Heart left ventricle (tissue), 13 donors: ENCODE data around the gene PTPRD.

Experiments
- POLR2A ChIP-seq, 2 donors: fragments of 450-650 bp; IDR thresholded peaks; one replicate each; pipeline ENCODE4 v1.6.1; 2017; ENCODE audit warnings: antibody characterized with exemption in 2 of 2, mild to moderate bottlenecking in 2 of 2, moderate library complexity in 2 of 2
- TF ChIP-seq, protein P1 (sequence below), 12 donors: fragments of 200-600 bp; sonication (generic) in 4 of 12; IDR thresholded peaks; one replicate each; pipeline versions ENCODE4 v1.5.0 to v1.8.0; 2018 to 2022; ENCODE audit warnings: antibody characterized with exemption in 12 of 12, mild to moderate bottlenecking in 5 of 12
- donor health status: ischemic (EF 13 %, LVEDD 7.1; RV severe dilation, severe dysfunction).
- donor health status: DM: no; HTN: yes; CAD: no.
- donor health status: DM: no; HTN: no; CAD: no.
- donor health status: ischemic (EF 25% LVEDD 6.9; RV normal size, moderate dysfunction).
- donor health status: ischemic (EF 25% LVEDD 5.7; RV mildly dilated, moderate dysfunction).
- donor health status: ischemic (EF 35%, LVEDD 5.7; RV mildly dilated, moderate dysfunction).
- donor health status: nonischemic (EF 11% LVEDD 7.7; RV severe dilation, severe dysfunction).
- donor health status: DM: yes; HTN: yes; CAD: no.
- donor health status: PGD.
- donor health status: ischemic (EF 29% LVEDD 5.4; RV normal size, mild dysfunction).
- donor health status: nonischemic (EF 23%, LVEDD 6.1; RV moderate dilation, normal function).

GRCh38 chr9:8719833-8720486, 1892.8 kb downstream of the PTPRD start:
- no peak for TF ChIP-seq POLR2A (IDR thresholded peaks at IDR 0.05)
- TF ChIP-seq, protein P1, sequence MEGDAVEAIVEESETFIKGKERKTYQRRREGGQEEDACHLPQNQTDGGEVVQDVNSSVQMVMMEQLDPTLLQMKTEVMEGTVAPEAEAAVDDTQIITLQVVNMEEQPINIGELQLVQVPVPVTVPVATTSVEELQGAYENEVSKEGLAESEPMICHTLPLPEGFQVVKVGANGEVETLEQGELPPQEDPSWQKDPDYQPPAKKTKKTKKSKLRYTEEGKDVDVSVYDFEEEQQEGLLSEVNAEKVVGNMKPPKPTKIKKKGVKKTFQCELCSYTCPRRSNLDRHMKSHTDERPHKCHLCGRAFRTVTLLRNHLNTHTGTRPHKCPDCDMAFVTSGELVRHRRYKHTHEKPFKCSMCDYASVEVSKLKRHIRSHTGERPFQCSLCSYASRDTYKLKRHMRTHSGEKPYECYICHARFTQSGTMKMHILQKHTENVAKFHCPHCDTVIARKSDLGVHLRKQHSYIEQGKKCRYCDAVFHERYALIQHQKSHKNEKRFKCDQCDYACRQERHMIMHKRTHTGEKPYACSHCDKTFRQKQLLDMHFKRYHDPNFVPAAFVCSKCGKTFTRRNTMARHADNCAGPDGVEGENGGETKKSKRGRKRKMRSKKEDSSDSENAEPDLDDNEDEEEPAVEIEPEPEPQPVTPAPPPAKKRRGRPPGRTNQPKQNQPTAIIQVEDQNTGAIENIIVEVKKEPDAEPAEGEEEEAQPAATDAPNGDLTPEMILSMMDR (IDR thresholded peaks at IDR 0.05): no peak
